Hematopoietic multipotent progenitor cell (in vitro differentiated cells): Measurements from ENCODE around the gene CHMP3. TPM values are rescaled to one million over a fixed set of nuclear protein-coding genes. Genes with fewer than 3 reads are reported as not detected.
A peak's percentile ranks its signal among the peaks of the same experiment; 100 is the strongest.
"Not testable (repeated sequence)": the region's sequence is repeated elsewhere in the genome, so short reads cannot be mapped to it uniquely, and the experiment has no call there.

Source experiments
- DNase-seq, 3 donors: peaks; one replicate each; pipeline ENCODE4 v3.0.0-alpha.2; 2011 to 2015; ENCODE audit warnings: low read depth in 2 of 3, low spot score in 2 of 3
- total RNA-seq: library from RNA; depleted of rRNA; stranded (reverse); fragments of >200 nt; gene quantifications from one replicate; pipeline ENCODE4 v1.2.3, GENCODE V29; 2012

Gene CHMP3
- total RNA-seq: 30.4 TPM

DNA sequence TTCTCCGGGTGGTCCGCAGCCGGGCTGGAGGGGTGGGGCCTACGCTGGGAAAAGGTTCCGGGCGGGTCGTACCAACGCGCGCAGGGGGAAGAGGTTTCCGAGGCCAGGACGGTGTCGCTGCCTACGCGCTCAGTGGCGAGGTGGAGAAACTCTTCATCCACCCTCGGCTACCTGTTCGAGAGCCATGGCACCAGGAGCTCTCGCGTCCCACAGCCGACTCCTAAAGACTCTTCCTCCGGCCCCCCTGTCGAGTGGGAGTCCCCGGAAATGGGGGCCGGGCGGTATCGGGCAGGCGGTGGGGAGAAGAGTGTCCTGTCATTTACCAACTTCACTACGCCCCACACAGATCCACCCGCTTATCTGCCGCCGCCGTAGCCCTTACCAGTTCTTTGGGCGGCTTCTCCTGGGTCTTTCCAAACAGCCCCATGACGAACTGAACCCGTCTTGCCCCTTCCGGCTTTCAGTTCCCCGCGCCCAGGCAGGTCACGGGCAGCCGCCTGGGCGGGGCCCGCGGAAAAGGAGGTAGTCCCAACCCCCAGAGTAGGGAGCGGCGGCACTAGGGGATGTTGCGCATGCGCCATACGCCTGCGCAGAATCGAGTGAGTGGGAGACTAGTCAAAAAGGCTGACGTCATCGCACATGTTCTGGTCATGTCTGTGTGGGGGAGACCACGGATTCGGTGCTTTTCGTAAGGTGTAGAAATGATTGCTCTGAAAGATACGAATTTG lies at the start of gene CHMP3:
CHMP3 (minus strand) TSS at position 522 of the 728 bp plus-strand sequence; CDS start at position 427, 95 bp downstream.
- DNase-seq: peak; percentile 98 to 99 (median 98)

DNA sequence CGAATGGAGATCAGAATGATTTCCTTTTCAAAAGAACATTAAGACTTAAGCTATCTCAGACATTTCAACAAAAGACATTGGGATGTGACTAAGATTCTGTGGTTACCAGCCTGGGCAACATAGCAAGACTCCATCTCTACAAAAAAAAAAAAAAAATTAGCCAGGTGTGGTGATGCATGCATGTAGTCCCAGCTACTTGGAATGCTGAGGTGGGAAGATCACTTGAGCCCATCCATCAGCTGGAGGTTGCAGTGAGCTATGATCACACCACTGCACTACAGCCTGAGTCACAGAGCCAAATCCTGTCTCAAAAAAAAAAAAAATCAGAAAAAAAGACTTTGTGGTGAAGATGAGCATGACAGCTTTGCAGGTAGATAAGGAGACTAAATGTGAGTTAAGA lies 47.6 kb upstream of the CHMP3 start:
- no peak for DNase-seq

DNA sequence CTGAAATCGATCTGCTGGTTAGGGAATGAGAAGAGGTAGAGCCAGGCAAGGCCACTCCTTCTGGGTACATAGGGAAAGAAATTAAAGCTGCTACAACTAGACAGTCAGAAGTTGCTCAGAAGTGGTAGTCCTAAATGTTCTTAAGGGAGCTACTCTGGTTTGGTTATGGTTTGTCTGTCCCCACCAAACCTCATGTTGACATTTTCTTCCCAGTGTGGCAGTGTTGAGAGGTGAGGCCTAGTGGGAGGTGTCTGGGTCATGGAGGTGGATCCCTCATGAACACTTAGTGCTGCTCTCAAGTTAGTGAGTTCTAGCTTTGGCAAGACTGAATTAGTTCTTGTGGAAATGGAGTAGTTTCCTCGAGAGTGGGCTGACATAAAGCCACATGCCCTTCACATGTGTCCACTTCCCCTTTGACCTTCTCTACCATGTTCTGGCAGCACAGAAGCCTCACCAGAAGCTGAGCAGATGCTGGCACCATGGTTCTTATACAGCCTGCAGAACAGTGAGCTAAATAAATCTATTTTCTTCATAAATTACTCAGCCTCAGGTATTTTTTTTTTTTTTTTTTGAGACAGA lies 45.7 kb upstream of the CHMP3 start:
- DNase-seq: no peak

DNA sequence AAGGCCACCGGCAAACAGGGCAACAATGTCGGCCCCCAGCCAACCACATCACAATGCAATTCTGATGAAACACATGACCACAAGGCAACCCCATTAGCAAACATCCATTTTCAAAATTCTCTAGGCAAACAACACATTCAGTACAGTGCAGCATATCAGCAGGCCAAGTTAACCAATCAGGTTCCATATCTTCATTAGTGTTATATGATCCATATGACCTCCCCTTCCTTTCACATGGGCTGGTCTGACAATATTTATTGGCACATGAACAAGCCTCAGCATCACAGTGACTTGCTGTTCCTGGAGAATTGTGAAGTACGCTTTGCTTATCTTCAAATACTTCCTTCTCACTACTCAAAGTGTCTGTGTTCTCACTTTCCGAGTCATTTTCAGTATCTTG lies 40.7 kb upstream of the CHMP3 start:
- DNase-seq: no peak

DNA sequence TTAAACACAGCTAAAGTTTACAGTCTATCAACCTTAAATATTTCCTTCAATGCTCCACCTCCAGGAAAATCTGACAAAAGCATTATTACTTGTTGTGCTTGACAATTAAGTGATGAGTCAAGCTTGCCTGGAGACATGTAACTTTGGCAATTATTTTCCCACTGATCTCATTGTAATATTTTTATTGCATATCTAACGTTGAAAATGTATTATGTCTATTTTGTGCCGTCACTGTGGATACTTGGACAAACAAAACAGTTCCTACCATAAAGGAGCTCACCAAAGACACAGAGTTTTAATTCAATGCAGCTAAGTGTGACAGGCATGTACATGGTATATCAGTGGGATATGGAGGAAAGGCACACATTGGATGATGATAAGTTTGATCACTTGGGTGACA lies 35.7 kb upstream of the CHMP3 start:
- no peak for DNase-seq

DNA sequence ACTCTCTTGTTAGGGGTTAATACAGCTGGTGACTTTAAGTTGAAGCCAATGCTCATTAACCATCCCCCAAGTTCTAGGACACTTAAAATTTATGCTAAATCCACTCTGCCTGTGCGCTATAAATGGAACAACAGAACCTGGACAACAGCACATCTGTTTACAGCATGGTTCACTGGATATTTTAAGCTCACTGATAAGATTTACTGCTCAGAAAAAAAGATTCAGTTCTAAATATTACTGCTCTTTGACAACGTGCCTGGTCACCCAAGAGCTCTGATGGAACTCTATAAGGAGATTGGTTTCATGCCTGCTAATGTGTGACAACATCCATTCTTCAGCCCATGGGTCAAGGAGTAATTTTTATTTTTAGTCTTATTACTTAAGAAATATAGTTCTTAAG lies 32.9 kb upstream of the CHMP3 start:
- DNase-seq: no peak

DNA sequence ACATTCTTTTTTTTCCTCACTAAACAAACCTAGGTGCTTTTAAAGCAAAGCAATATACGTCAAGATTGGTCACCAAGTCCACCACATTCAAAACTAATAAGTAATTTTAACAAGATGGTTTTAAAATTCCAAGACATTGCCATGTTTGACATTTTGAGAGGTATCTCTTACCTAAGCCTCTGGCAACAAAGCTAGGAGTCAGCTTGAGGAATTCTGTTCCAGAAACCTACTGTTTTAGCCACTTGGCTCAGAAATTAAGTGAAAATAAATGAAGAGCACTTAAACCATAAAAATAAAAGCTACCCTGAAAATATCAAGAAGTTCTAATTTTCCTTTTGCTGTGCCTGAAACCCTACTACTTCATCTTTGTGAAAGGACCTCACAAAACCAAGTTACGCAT lies 30.0 kb upstream of the CHMP3 start:
- DNase-seq: no peak

DNA sequence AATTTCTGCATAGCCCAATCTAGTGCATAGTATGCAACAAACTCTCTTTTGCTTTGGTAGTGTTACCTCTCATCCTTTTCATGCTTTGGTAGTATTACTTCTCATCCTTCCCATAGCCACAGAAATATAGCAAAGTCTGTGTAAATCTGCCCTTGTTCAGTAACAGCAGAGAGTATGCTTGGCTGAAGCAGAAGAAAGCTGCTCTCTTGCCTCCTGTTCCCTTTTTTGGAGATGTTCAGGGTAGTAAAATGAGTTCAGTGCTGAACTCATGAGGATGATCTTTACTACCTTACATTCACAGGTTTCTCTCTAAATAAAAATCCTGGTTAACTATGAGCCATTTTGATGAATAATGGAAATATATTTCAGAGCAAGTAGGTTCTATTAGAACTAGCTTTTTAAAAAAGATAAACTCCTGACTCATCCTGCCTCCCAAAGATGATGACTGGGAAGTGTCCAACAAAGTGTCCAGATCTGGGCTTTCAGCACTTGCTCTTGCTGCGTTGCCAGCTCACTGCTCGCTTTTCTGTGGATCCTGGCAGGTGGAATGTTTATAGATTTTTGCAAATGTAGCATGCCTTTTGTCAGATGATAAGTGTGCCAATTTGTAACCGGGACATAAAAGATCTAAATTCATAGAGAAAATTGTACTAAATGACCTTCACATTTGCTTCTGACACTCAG lies 29.4 kb upstream of the CHMP3 start:
- DNase-seq: no peak

DNA sequence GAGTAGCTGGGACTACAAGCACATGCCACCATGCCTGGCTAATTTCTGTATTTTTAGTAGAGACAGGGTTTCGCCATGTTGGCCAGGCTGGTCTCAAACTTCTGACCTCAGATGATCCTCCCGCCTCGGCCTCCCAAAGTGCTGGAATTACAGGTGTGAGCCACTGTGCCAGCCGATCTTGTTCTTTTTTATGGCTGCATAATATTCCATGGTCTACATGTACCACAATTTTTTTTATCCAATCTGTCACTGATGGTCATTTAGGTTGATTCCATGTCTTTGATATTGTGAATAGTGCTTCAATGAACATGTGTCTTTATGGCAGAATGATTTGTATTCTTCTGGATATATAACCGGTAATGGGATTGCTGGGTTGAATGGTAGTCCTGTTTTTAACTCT lies 26.5 kb upstream of the CHMP3 start:
- not testable (repeated sequence) for DNase-seq

DNA sequence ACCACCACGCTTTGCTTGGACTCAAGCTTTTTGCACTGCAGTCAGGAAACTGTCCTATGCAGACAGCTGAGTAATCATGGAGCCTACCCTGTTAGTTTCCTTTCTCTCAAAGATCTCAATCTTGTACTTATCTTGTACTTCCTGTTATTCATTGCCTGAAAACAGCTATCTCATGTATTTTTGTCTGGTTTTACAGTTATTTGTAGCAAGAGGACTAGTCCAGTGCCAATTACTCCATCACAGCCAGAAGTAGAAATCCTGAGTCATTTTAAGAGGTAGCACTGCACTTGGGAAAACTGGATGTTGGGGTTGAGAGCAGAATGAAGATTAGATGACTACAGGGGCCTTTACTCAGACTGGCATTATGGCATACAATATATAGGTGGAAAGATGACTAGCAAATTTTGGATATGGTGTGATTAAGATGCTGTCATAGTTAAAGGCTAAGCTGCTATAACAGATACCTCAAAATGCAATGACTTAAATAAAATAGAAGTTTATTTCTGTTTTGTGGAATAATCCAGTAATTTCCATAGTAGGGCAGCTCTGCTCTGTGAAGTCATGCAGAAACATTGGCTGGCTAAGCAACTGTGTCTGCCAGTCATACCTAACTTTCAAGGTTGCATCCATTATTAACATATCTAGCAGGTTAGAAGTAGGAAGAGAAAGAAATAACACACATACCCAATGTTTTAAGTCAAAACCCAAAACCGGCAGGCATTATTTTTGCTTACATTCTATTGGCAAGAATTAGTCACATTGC lies 21.1 kb upstream of the CHMP3 start:
- peak in 2 of 3 donors; percentile 44 to 71 for DNase-seq

DNA sequence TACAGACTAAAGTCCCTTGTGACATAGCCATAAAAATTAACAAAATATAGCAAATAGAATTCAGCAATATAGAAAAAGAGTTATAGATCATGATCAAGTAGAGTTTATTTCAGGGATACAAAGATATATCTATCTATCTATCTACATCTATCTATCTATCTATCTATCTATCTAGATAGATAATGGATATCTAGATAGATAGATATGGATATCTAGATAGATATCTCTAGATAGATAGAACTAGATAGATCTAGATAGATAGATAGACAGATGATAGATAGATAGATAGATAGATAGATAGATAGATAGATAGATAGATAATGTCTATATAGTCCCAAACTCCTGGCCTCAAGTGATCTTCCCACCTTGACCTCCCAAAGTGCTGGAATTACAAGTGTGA lies 17.3 kb upstream of the CHMP3 start:
- DNase-seq: no peak

DNA sequence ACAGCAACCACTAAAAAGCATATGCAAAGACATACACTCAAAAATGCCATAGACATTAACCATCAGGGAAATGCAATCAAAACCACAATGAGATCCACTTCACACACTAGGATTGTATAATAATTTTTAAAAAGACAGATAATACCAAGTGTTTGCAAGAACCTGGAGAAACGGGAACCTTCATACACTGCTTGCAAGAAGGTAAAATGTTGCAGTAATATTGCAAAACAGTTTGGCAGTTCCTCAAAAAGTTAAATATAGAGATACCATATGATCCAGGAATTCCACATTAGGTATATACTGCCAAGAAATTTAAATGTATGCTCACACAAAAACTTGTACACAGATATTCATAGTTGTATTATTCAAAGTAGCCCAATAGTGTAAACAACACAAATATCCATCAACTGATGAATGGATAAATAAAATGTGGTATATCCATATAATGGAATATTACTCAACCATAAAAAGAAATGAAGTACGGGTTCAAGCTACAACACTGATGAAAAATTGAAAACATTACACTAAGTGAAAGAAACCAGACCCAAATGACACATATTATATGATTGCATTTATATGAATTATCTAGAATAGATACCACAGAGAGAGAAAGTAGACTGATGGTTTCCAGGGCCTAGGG lies 14.7 kb upstream of the CHMP3 start:
- no peak for DNase-seq

DNA sequence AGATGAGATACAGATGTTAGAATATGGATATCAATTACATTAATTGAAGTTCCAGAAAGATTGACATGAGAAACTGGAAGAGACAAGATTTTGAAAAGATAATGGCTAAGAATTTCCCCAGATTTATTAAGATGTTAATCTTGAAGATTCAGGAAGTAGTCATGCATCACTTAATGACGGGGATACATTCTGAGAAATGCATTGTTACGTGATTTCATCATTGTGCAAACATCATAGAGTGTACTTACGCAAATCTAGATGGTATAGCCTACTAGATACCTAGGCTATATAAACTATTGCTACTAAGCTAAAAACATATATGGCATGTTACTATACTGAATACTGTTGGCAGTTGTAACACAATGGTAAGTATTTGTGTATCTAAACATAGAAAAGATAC lies 6.8 kb upstream of the CHMP3 start:
- no peak for DNase-seq

DNA sequence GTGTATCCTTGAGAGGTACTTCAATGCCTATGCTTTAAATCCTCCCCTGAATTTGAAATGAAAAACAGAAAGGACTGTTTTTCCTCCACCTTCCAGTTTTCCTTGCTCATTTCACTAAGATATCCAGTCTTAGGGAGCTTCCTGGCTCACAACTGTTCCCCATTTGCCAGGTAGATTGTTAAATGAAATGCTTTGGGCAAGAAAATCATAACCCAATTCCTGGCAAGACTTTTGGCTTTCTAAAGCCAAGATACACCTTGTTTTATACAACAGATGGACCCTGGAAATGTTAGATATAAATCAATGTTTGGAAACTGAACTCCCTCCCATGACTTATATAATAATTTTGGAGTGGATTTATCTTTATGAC lies 3.6 kb upstream of the CHMP3 start:
- no peak for DNase-seq

DNA sequence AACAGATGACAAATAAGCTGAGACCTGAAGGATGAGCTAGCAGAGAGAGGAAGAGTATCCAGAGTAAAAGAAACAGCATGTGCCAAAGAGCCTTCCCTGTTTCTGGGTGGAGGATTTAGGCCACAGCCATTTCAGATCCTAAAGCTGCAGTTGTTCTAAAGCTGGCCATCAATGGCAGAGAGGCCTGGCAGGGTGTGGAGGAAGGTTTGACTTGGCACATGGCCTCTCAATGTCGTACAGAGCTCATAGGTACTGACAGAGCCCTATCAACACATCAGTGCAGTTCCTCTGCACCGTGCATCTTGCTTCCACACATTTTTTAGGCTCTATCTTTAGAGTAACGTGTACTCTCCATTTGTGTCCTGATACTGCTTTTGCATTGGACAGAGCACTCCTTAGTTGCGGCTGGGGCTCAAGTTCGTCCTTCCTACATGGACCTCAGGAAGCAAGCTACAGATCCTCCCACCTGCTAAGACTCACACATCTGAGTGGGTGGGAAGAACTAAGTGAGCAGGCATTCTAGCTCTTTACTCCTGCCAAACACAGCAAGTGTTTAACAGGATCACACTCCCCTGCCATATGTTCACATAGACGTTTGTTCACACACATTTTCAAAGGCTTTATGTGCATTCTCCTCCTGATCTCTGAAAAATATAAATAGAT lies 3.0 kb upstream of the CHMP3 start:
- no peak for DNase-seq

DNA sequence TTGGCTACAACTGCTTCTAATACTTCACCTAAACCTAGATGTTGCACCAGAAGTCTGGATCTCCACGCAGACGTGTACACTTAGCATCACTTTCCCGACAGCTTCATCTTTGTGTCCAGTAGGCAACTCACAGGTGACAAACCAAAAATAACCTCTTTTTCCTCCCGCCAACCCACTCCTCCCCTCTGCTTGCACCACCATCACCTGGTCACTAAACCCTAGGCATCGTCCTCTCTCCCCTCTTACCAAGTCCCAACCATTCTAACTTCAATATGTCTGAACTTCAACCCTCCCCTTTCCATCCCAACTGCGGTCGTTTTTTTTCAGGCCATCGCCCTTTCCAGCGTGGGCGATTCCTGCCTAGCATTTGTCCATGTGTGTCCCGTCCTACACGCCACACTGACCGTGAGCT lies 413 bp upstream of the CHMP3 start:
- no peak for DNase-seq

DNA sequence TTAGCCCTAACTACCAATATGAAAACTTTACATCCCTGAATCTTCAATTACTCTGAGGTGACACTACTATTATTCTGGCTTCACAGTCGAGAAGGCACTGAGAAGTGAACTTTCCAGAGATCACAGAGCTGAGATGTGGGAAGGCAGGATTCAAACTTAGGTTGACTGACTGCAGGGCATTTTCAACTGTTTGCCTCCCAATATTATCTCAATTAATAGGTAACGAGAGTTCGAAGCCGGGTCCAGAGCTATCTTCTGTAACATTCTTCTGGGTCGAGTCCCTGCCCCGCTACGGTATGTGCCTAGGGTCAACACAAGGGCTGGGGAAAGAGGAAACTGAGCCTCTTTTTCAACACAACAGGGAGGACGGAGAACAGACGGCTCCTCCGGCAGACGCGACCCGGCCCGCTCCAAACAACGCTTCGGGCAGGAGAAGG lies 740 bp downstream of the CHMP3 start:
- DNase-seq: no peak

DNA sequence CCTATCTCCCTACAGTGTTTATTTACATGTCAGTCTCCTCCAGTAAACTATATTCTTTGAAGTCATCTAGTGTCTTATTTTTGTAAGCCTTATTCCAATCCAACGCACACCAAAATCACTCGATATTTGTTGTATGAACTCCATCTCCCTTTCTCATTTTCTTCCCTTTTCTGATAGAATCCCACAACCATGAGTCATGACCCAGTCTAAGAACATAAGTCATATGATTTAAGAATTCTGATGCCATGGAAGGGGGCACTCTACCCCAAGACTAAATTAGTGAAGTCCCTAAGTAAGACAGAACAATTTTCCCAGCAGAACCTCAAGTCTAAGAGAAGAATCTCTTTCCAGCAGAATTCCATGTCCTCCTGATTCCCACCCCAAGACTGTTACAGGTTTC lies 5.4 kb downstream of the CHMP3 start:
- no peak for DNase-seq

DNA sequence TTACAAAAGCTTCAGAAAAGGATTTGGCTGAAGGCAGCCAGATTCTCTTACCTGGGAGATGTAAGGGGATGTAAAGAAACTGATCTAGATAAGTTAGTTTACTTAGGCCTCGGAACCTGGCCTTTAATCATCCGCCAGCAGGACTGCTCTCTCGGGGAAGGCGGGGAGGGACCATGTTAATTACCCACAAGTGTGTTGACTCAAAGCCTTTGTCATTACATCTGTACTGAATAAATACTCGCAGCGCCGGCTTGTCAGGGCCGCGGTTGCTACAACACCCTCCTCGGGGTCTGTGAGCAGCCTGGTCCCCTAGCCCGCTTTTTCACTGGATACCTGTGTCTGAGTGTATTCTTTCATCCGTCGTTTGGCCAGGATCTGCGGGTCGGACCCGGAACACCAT lies 6.7 kb downstream of the CHMP3 start:
- no peak for DNase-seq

DNA sequence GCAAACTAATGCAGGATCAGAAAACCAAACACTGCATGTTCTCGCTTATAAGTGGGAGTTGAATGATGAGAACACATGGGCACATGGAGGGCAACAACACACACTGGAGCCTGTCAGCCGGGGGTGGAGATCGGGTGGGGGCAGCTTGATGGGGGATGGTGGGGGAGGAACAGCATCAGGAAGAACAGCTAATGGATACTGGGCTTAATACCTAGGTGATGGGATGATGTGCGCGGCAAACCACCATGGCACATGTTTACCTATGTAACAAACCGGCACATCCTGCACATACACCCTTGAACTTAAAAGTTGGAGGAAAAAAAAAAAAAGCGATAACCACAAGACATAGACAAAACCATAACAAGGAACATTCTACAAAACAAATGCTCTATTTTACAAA lies 10.4 kb downstream of the CHMP3 start:
- no peak for DNase-seq
